GM19467 (cell line): ENCODE data around the gene USF1.
A peak's percentile ranks its signal among the peaks of the same experiment; 100 is the strongest.
"Not testable (repeated sequence)": the region's sequence is repeated elsewhere in the genome, so short reads cannot be mapped to it uniquely, and the experiment has no call there.

ENCODE experiments used
- ATAC-seq: cut with Tn5 transposase; IDR thresholded peaks from one replicate; pipeline ENCODE4 v1.9.1; 2021; ENCODE audit warnings: mild to moderate bottlenecking, moderate library complexity; ENCODE audit not compliant: unreplicated experiment

USF1 gene

GRCh38 chr1:161079436-161080110 lies 33.8 kb upstream of the USF1 start:
- ATAC-seq = no peak

GRCh38 chr1:161077426-161077825 lies 31.6 kb upstream of the USF1 start:
- ATAC-seq = no peak

GRCh38 chr1:161076410-161076809 lies 30.6 kb upstream of the USF1 start:
- ATAC-seq = no peak

GRCh38 chr1:161074676-161075368 lies 29.0 kb upstream of the USF1 start:
- ATAC-seq = no peak

GRCh38 chr1:161073474-161074121 lies 27.8 kb upstream of the USF1 start:
- no peak for ATAC-seq

- ATAC-seq = no peak
These were observed 27.1 kb upstream of the USF1 start for GRCh38 chr1:161072751-161073449.

GRCh38 chr1:161071886-161072371 lies 26.2 kb upstream of the USF1 start:
- ATAC-seq = no peak

- no peak for ATAC-seq
These were observed 25.0 kb upstream of the USF1 start for GRCh38 chr1:161070761-161071160.

- peak; percentile 81 for ATAC-seq
These were observed 24.0 kb upstream of the USF1 start, which contains the start of gene ARHGAP30 for GRCh38 chr1:161069731-161070270. ARHGAP30 (minus strand) TSS chr1:161069891; CDS start chr1:161069624, 267 bp downstream.

- ATAC-seq = peak; percentile 2
These were observed 23.5 kb upstream of the USF1 start for GRCh38 chr1:161069241-161069640.

- peak; percentile 57 for ATAC-seq
These were observed 22.8 kb upstream of the USF1 start for GRCh38 chr1:161068306-161069234.

GRCh38 chr1:161066694-161067093 lies 20.9 kb upstream of the USF1 start:
- no peak for ATAC-seq

GRCh38 chr1:161065681-161066080 lies 19.9 kb upstream of the USF1 start:
- ATAC-seq = not testable (repeated sequence)

GRCh38 chr1:161063936-161064335 lies 18.2 kb upstream of the USF1 start:
- ATAC-seq = not testable (repeated sequence)

- ATAC-seq = no peak
These were observed 15.6 kb upstream of the USF1 start for GRCh38 chr1:161061419-161061818.

GRCh38 chr1:161059293-161059692 lies 13.5 kb upstream of the USF1 start:
- no peak for ATAC-seq

GRCh38 chr1:161054805-161055204 lies 9.0 kb upstream of the USF1 start:
- ATAC-seq = no peak

- ATAC-seq = no peak
These were observed 8.5 kb upstream of the USF1 start for GRCh38 chr1:161054232-161054631.

GRCh38 chr1:161052899-161053298 lies 7.1 kb upstream of the USF1 start:
- ATAC-seq = no peak

- ATAC-seq = no peak
These were observed 5.4 kb upstream of the USF1 start for GRCh38 chr1:161051219-161051618.
